ENCODE data around the gene KNSTRN. TPM values are rescaled to one million over a fixed set of nuclear protein-coding genes. Genes with fewer than 3 reads are reported as not detected.

The KNSTRN gene
- total RNA-seq, 1 donor from 2014 or later: 26.0 TPM

GRCh38 chr15:40443255-40443654 lies 60.7 kb downstream of the KNSTRN start:
- peaks cover 22% of the 10 kb centered on the region for H3K27me3 Mint-ChIP-seq (ENCODE audit: unreplicated experiment)
- H3K36me3 Mint-ChIP-seq (ENCODE audit: low read depth, unreplicated experiment): peaks cover 3% of the 10 kb centered on the region
- TF ChIP-seq CTCF (IDR thresholded peaks at IDR 0.05; ENCODE audit: unreplicated experiment): no peak
- H3K9me3 Mint-ChIP-seq (ENCODE audit: unreplicated experiment): no peaks in the 10 kb centered on the region
- H3K4me1 Mint-ChIP-seq (ENCODE audit: unreplicated experiment): peaks cover 36% of the 10 kb centered on the region
- peak overlapping the region; percentile 93 for H3K4me3 Mint-ChIP-seq (ENCODE audit: unreplicated experiment)
- peak overlapping the region; percentile 39 for H3K27ac Mint-ChIP-seq (ENCODE audit: unreplicated experiment)
- no peak for DNase-seq (ENCODE audit: low spot score)

GRCh38 chr15:40443846-40444245 lies 61.3 kb downstream of the KNSTRN start:
- Mint-ChIP-seq H3K36me3 (ENCODE audit: low read depth, unreplicated experiment) (peaks cover 3% of the 10 kb centered on the region), H3K27me3 (ENCODE audit: unreplicated experiment) (peaks cover 19% of the 10 kb centered on the region), H3K27ac (ENCODE audit: unreplicated experiment) (no peak overlapping the region), H3K4me3 (ENCODE audit: unreplicated experiment) (peak overlapping the region; percentile 93), H3K9me3 (ENCODE audit: unreplicated experiment) (no peaks in the 10 kb centered on the region), H3K4me1 (ENCODE audit: unreplicated experiment) (peaks cover 31% of the 10 kb centered on the region)
- no peak for DNase-seq (ENCODE audit: low spot score)
- no peak for TF ChIP-seq CTCF (IDR thresholded peaks at IDR 0.05; ENCODE audit: unreplicated experiment)

Other genes starting within 250 kb of the KNSTRN start
- gene BUB1B, start 221.7 kb upstream of the KNSTRN start, total RNA-seq (ENCODE audit: unreplicated experiment): 11.9 TPM
- 0.31 TPM for gene PAK6, start 143.7 kb upstream of the KNSTRN start, total RNA-seq (ENCODE audit: unreplicated experiment)
- not detected for gene ANKRD63, start 99.7 kb upstream of the KNSTRN start, total RNA-seq (ENCODE audit: unreplicated experiment)
- gene PLCB2, start 74.8 kb upstream of the KNSTRN start, total RNA-seq (ENCODE audit: unreplicated experiment): 71.3 TPM
- gene INAFM2, start 59.0 kb upstream of the KNSTRN start, total RNA-seq (ENCODE audit: unreplicated experiment): 17.7 TPM
- gene CCDC9B, start 41.8 kb upstream of the KNSTRN start, total RNA-seq (ENCODE audit: unreplicated experiment): 0.92 TPM
- gene PHGR1, start 31.7 kb upstream of the KNSTRN start, total RNA-seq (ENCODE audit: unreplicated experiment): not detected
- gene DISP2, start 24.5 kb upstream of the KNSTRN start, total RNA-seq (ENCODE audit: unreplicated experiment): 3.6 TPM
- gene IVD, start 23.1 kb downstream of the KNSTRN start, total RNA-seq (ENCODE audit: unreplicated experiment): 56.2 TPM
- gene BAHD1, start 58.2 kb downstream of the KNSTRN start, total RNA-seq (ENCODE audit: unreplicated experiment): 20.4 TPM
- 36.5 TPM for gene CHST14, start 88.3 kb downstream of the KNSTRN start, total RNA-seq (ENCODE audit: unreplicated experiment)
- gene CCDC32, start 182.3 kb downstream of the KNSTRN start, total RNA-seq (ENCODE audit: unreplicated experiment): 40.4 TPM
- 11.5 TPM for gene RPUSD2, start 186.6 kb downstream of the KNSTRN start, total RNA-seq (ENCODE audit: unreplicated experiment)
- 9.5 TPM for gene KNL1, start 211.5 kb downstream of the KNSTRN start, total RNA-seq (ENCODE audit: unreplicated experiment)